ENCODE results near the gene TTC9C. TPM values are rescaled to one million over a fixed set of nuclear protein-coding genes. Genes with fewer than 3 reads are reported as not detected.

Gene TTC9C
- total RNA-seq, 1 donor from 2014 or later: 78.4 TPM

- peak overlapping the region; percentile 74 for H3K9ac ChIP-seq
- peaks cover 14% of the 10 kb centered on the region for H3K79me2 ChIP-seq (ENCODE audit: low read depth)
- no peaks in the 10 kb centered on the region for H3K9me3 Mint-ChIP-seq
- no peaks in the 10 kb centered on the region for H3K36me3 ChIP-seq
- peak overlapping the region; percentile 98 for H3K27ac ChIP-seq
- peak; percentile 99 for DNase-seq (ENCODE audit: low spot score)
- H3K27ac Mint-ChIP-seq: peak overlapping the region; percentile 97
- peak overlapping the region; percentile 94 for H2AFZ ChIP-seq (replicated peaks)
- H3K27me3 ChIP-seq: no peaks in the 10 kb centered on the region
- peak overlapping the region; percentile 88 for H3K4me3 Mint-ChIP-seq
- H3F3A ChIP-seq (ENCODE audit: low read depth): peaks cover 84% of the 10 kb centered on the region
- no peak for TF ChIP-seq EZH2 (IDR thresholded peaks at IDR 0.05)
- TF ChIP-seq, protein P1, sequence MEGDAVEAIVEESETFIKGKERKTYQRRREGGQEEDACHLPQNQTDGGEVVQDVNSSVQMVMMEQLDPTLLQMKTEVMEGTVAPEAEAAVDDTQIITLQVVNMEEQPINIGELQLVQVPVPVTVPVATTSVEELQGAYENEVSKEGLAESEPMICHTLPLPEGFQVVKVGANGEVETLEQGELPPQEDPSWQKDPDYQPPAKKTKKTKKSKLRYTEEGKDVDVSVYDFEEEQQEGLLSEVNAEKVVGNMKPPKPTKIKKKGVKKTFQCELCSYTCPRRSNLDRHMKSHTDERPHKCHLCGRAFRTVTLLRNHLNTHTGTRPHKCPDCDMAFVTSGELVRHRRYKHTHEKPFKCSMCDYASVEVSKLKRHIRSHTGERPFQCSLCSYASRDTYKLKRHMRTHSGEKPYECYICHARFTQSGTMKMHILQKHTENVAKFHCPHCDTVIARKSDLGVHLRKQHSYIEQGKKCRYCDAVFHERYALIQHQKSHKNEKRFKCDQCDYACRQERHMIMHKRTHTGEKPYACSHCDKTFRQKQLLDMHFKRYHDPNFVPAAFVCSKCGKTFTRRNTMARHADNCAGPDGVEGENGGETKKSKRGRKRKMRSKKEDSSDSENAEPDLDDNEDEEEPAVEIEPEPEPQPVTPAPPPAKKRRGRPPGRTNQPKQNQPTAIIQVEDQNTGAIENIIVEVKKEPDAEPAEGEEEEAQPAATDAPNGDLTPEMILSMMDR (IDR thresholded peaks at IDR 0.05): no peak
- peaks cover 47% of the 10 kb centered on the region for H3K4me1 Mint-ChIP-seq
- H3K4me2 ChIP-seq: peak overlapping the region; percentile 92
- peaks cover 8% of the 10 kb centered on the region for H3K27me3 Mint-ChIP-seq (ENCODE audit: insufficient read depth, low read depth)
- no peaks in the 10 kb centered on the region for H3K9me3 ChIP-seq (ENCODE audit: low read depth)
- H3K36me3 Mint-ChIP-seq: peaks cover 26% of the 10 kb centered on the region
- H4K20me1 ChIP-seq (ENCODE audit: low read depth): no peaks in the 10 kb centered on the region
- peak overlapping the region; percentile 65 for H3K4me3 ChIP-seq
- H3K4me1 ChIP-seq: peaks cover 32% of the 10 kb centered on the region
These were observed 18.9 kb upstream of the TTC9C start for GRCh38 chr11:62709247-62710000.

- H3K9me3 ChIP-seq (ENCODE audit: low read depth): no peaks in the 10 kb centered on the region
- no peaks in the 10 kb centered on the region for H3K9me3 Mint-ChIP-seq
- H3K36me3 Mint-ChIP-seq: peaks cover 27% of the 10 kb centered on the region
- TF ChIP-seq EZH2phosphoT487 (IDR thresholded peaks at IDR 0.05): no peak
- TF ChIP-seq EZH2 (IDR thresholded peaks at IDR 0.05): peak; percentile 30
- H3K4me1 Mint-ChIP-seq: peaks cover 47% of the 10 kb centered on the region
- peak overlapping the region; percentile 88 for H3K4me3 Mint-ChIP-seq
- no peaks in the 10 kb centered on the region for H3K27me3 ChIP-seq
- DNase-seq (ENCODE audit: low spot score): no peak
- H2AFZ ChIP-seq (replicated peaks): peak overlapping the region; percentile 94
- H3F3A ChIP-seq (ENCODE audit: low read depth): peaks cover 85% of the 10 kb centered on the region
- H3K4me3 ChIP-seq: peak overlapping the region; percentile 65
- peaks cover 8% of the 10 kb centered on the region for H3K79me2 ChIP-seq (ENCODE audit: low read depth)
- H4K20me1 ChIP-seq (ENCODE audit: low read depth): no peaks in the 10 kb centered on the region
- peak overlapping the region; percentile 74 for H3K9ac ChIP-seq
- H3K27ac Mint-ChIP-seq: peak overlapping the region; percentile 97
- H3K27ac ChIP-seq: peak overlapping the region; percentile 98
- peak overlapping the region; percentile 79 for H3K4me2 ChIP-seq
- peaks cover 10% of the 10 kb centered on the region for H3K27me3 Mint-ChIP-seq (ENCODE audit: insufficient read depth, low read depth)
- no peaks in the 10 kb centered on the region for H3K36me3 ChIP-seq
- H3K4me1 ChIP-seq: peaks cover 32% of the 10 kb centered on the region
These were observed 18.3 kb upstream of the TTC9C start for GRCh38 chr11:62710001-62710345.

DNA sequence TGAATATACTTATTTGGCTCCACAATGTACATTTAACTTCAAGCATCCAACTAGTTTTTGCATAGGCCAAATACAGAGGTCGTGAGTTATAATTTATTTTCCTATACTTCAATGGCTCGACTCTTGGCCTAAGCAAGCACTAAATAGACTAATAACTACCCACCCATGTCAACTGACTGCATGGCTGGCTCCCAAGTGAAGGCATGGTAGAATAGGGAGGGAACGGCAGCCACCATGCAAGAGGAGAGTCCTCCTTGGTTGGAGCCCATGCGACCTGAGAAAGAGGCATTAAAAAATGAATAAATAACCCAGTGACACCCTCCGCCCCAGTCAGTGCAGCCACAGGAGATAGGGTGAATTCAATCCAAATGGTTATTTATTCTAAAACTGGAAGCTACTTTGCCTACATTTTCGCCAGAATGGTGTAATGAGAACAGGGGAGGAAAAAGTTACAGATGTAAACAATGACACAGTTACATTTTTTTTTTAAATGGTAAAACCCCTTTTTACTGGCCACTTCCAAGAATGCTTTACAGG is 15.9 kb upstream of the TTC9C start:
- Mint-ChIP-seq H3K4me1 (peaks cover 31% of the 10 kb centered on the region), H3K27me3 (ENCODE audit: insufficient read depth, low read depth) (peaks cover 10% of the 10 kb centered on the region), H3K9me3 (no peaks in the 10 kb centered on the region), H3K4me3 (no peak overlapping the region), H3K27ac (no peak overlapping the region), H3K36me3 (peaks cover 45% of the 10 kb centered on the region)
- Histone ChIP-seq H3K4me1 (peaks cover 17% of the 10 kb centered on the region), H4K20me1 (ENCODE audit: low read depth) (peaks cover 4% of the 10 kb centered on the region), H3K27me3 (no peaks in the 10 kb centered on the region), H3K4me3 (no peak overlapping the region), H3K9me3 (ENCODE audit: low read depth) (no peaks in the 10 kb centered on the region), H3K79me2 (ENCODE audit: low read depth) (peaks cover 13% of the 10 kb centered on the region), H3K9ac (no peak overlapping the region), H2AFZ (replicated peaks) (no peak overlapping the region), H3K27ac (no peak overlapping the region), H3F3A (ENCODE audit: low read depth) (peaks cover 89% of the 10 kb centered on the region), H3K36me3 (peaks cover 17% of the 10 kb centered on the region), H3K4me2 (no peak overlapping the region)
- DNase-seq (ENCODE audit: low spot score): no peak
- TF ChIP-seq EZH2 (IDR thresholded peaks at IDR 0.05) (no peak), EZH2phosphoT487 (IDR thresholded peaks at IDR 0.05) (no peak)
- TF ChIP-seq, protein P1 (IDR thresholded peaks at IDR 0.05): no peak

- peaks cover 10% of the 10 kb centered on the region for H3K27me3 Mint-ChIP-seq (ENCODE audit: insufficient read depth, low read depth)
- no peak overlapping the region for H2AFZ ChIP-seq (replicated peaks)
These were observed 15.4 kb upstream of the TTC9C start for GRCh38 chr11:62712861-62713260.

More at GRCh38 chr11:62712861-62713260, 15.4 kb upstream of the TTC9C start:
- Histone ChIP-seq H3K27ac (no peak overlapping the region), H3K27me3 (no peaks in the 10 kb centered on the region), H3K9me3 (ENCODE audit: low read depth) (no peaks in the 10 kb centered on the region), H3K4me1 (peaks cover 12% of the 10 kb centered on the region), H3K4me2 (no peak overlapping the region), H3F3A (ENCODE audit: low read depth) (peaks cover 87% of the 10 kb centered on the region), H4K20me1 (ENCODE audit: low read depth) (peaks cover 4% of the 10 kb centered on the region), H3K9ac (no peak overlapping the region), H3K4me3 (no peak overlapping the region), H3K36me3 (peaks cover 17% of the 10 kb centered on the region), H3K79me2 (ENCODE audit: low read depth) (peaks cover 18% of the 10 kb centered on the region)
- H3K4me1 Mint-ChIP-seq: peaks cover 26% of the 10 kb centered on the region
- H3K9me3 Mint-ChIP-seq: no peaks in the 10 kb centered on the region
- no peak for DNase-seq (ENCODE audit: low spot score)
- no peak overlapping the region for H3K4me3 Mint-ChIP-seq
- no peak for TF ChIP-seq EZH2phosphoT487 (IDR thresholded peaks at IDR 0.05)
- TF ChIP-seq, protein P1 (IDR thresholded peaks at IDR 0.05): no peak
- no peak for TF ChIP-seq EZH2 (IDR thresholded peaks at IDR 0.05)
- no peak overlapping the region for H3K27ac Mint-ChIP-seq
- peaks cover 48% of the 10 kb centered on the region for H3K36me3 Mint-ChIP-seq

Measured in neural progenitor cell (in vitro differentiated cells).